Mesenchymal stem cell (in vitro differentiated cells and primary cell): ENCODE measurements around the gene FETUB.

Source experiments
- DNase-seq: peaks from one replicate; pipeline ENCODE4 v3.0.0-alpha.2; 2013
- H2AFZ ChIP-seq: one replicate; pipeline ENCODE4 v1.6.1; 2013; ENCODE audit warnings: low read depth, mild to moderate bottlenecking, control low read depth, inconsistent platforms, low read length, moderate library complexity
- H2AK5ac ChIP-seq: 2 replicates; pipeline ENCODE4 v1.6.1; 2013; ENCODE audit warnings: low read length, moderate library complexity, mild to moderate bottlenecking, inconsistent platforms; ENCODE audit not compliant: severe bottlenecking
- H2BK120ac ChIP-seq: one replicate; pipeline ENCODE4 v1.6.1; 2013; ENCODE audit warnings: low read depth, mild to moderate bottlenecking, inconsistent platforms, low read length, moderate library complexity
- H2BK12ac ChIP-seq, 2 experiments: one replicate each; pipeline ENCODE4 v1.6.1; 2013; ENCODE audit warnings: inconsistent platforms in 2 of 2, low read length in 2 of 2, mild to moderate bottlenecking in 2 of 2, moderate library complexity in 2 of 2, control low read depth in 1 of 2
- H2BK15ac ChIP-seq: one replicate; pipeline ENCODE4 v1.6.1; 2013; ENCODE audit warnings: mild to moderate bottlenecking, low read depth, inconsistent platforms; ENCODE audit not compliant: poor library complexity, severe bottlenecking
- H2BK5ac ChIP-seq: 2 replicates; pipeline ENCODE4 v1.6.1; 2013; ENCODE audit warnings: low read depth, mild to moderate bottlenecking, low read length, control low read depth, inconsistent platforms; ENCODE audit not compliant: poor library complexity, severe bottlenecking
- H3K14ac ChIP-seq, 2 experiments: one replicate each; pipeline ENCODE4 v1.6.1; 2013; ENCODE audit warnings: inconsistent platforms in 2 of 2, low read length in 2 of 2, control low read depth in 1 of 2, mild to moderate bottlenecking in 1 of 2, moderate library complexity in 1 of 2
- H3K18ac ChIP-seq, 2 experiments: one replicate each; pipeline ENCODE4 v1.6.1; 2013; ENCODE audit warnings: inconsistent platforms in 2 of 2, low read length in 2 of 2, control low read depth in 1 of 2, low read depth in 1 of 2, mild to moderate bottlenecking in 1 of 2
- H3K23ac ChIP-seq, 2 experiments: one replicate each; pipeline ENCODE4 v1.6.1; 2013; ENCODE audit warnings: inconsistent platforms in 2 of 2, low read length in 2 of 2, mild to moderate bottlenecking in 2 of 2, moderate library complexity in 2 of 2, control low read depth in 1 of 2
- H3K27ac ChIP-seq: 2 replicates; pipeline ENCODE4 v1.5.1; 2013; ENCODE audit warnings: mild to moderate bottlenecking, moderate library complexity, low read length, control low read depth, inconsistent platforms; ENCODE audit not compliant: poor library complexity, severe bottlenecking
- H3K27me3 ChIP-seq, 2 experiments: 2 replicates each; pipeline versions ENCODE4 v1.6.1 to v1.7.0; 2013; ENCODE audit warnings: low read length in 2 of 2, mild to moderate bottlenecking in 2 of 2, moderate library complexity in 2 of 2, control low read depth in 1 of 2, inconsistent platforms in 1 of 2; ENCODE audit not compliant: control insufficient read depth in 1 of 2, insufficient read depth in 1 of 2
- H3K36me3 ChIP-seq, 2 experiments: 2 replicates each; pipeline versions ENCODE4 v1.6.1 to v1.7.0; 2013; ENCODE audit warnings: low read length in 2 of 2, control low read depth in 1 of 2, inconsistent platforms in 1 of 2, low read depth in 1 of 2, mild to moderate bottlenecking in 1 of 2; ENCODE audit not compliant: insufficient read depth in 2 of 2, control insufficient read depth in 1 of 2
- H3K4ac ChIP-seq, 2 experiments: one replicate each; pipeline ENCODE4 v1.6.1; 2013; ENCODE audit warnings: inconsistent platforms in 2 of 2, low read length in 2 of 2, mild to moderate bottlenecking in 2 of 2, moderate library complexity in 2 of 2, control low read depth in 1 of 2, low read depth in 1 of 2
- H3K4me1 ChIP-seq: 2 replicates; pipeline ENCODE4 v1.6.1; 2013; ENCODE audit warnings: low read depth, low read length, control low read depth; ENCODE audit not compliant: control insufficient read depth, insufficient read depth
- H3K4me2 ChIP-seq: 2 replicates; pipeline ENCODE4 v1.6.1; 2013; ENCODE audit warnings: low read length, mild to moderate bottlenecking, inconsistent platforms; ENCODE audit not compliant: poor library complexity, severe bottlenecking
- H3K4me3 ChIP-seq, 2 experiments: 2 replicates each; pipeline versions ENCODE4 v1.5.1 to v1.7.0; 2013; ENCODE audit warnings: low read length in 2 of 2, mild to moderate bottlenecking in 2 of 2, control low read depth in 1 of 2, low read depth in 1 of 2; ENCODE audit not compliant: insufficient read depth in 1 of 2
- H3K79me1 ChIP-seq: replicated peaks from 2 replicates; pipeline ENCODE4 v1.6.1; 2013; ENCODE audit warnings: mild to moderate bottlenecking, control low read depth, low read length, inconsistent platforms; ENCODE audit not compliant: poor library complexity, severe bottlenecking
- H3K9ac ChIP-seq: 2 replicates; pipeline ENCODE4 v1.7.0; 2013; ENCODE audit warnings: mild to moderate bottlenecking, low read length, moderate library complexity
- H3K9me3 ChIP-seq: 2 replicates; pipeline ENCODE4 v1.7.0; 2013; ENCODE audit warnings: mild to moderate bottlenecking, low read length; ENCODE audit not compliant: control insufficient read depth
- H4K8ac ChIP-seq: one replicate; pipeline ENCODE4 v1.6.1; 2013; ENCODE audit warnings: inconsistent platforms, mild to moderate bottlenecking, low read length, moderate library complexity
- H4K91ac ChIP-seq: one replicate; pipeline ENCODE4 v1.6.1; 2013; ENCODE audit warnings: mild to moderate bottlenecking, low read length, inconsistent platforms
- WGBS: methylation state at CpG from one replicate; pipeline ENCODE4 v1.1.7; 2013; ENCODE audit warnings: mixed read lengths; 5-methylcytosine and 5-hydroxymethylcytosine counted together

The FETUB gene

DNA sequence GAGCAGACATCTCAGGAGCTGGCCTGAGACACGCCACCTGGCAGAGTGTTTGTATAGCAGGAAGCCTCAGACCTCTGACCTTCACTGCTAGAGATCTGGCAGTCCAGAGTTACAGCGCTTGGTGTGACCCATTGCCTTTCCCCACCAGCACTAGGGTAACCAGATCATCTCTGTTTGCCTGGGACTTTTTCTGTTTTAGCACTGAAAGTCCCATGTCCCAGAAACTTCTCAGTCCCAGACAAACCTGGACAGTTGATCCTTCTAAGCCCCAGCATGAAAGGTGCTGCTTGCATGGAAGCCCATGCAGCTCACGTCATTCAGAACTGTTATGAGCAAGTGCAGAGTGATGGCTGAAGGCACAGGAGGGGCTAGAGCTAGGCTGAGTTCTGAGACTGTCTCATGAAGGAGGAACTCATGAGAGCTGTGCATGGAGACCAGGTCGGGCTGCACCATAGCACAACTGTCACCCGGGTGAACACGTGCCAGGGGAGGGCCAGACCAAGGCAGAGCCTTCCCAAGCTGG, 45.5 kb upstream of the FETUB start:
- no peak overlapping the region for H4K8ac ChIP-seq
- H3K9ac ChIP-seq, result no peak overlapping the region
- H3K23ac ChIP-seq, result no peak overlapping the region
- H2AFZ ChIP-seq, result no peak overlapping the region
- 75% methylated on average over 6 of the region's 6 CpGs for WGBS
- no peak overlapping the region for H3K4me3 ChIP-seq
- H3K27me3 ChIP-seq, result no peaks in the 10 kb centered on the region
- H3K27ac ChIP-seq, result no peak overlapping the region
- no peak for DNase-seq
- H2BK5ac ChIP-seq, result no peak overlapping the region
- no peak overlapping the region for H3K4me2 ChIP-seq
- peaks cover 12% of the 10 kb centered on the region for H3K4me1 ChIP-seq
- no peak overlapping the region for H2BK15ac ChIP-seq
- no peak overlapping the region for H3K4ac ChIP-seq
- H3K14ac ChIP-seq, result no peak overlapping the region
- H3K18ac ChIP-seq, result no peak overlapping the region
- no peak overlapping the region for H2BK120ac ChIP-seq
- no peak overlapping the region for H4K91ac ChIP-seq
- no peak overlapping the region for H2BK12ac ChIP-seq
- no peaks in the 10 kb centered on the region for H3K79me1 ChIP-seq
- no peaks in the 10 kb centered on the region for H3K36me3 ChIP-seq
- no peaks in the 10 kb centered on the region for H3K9me3 ChIP-seq
- no peak overlapping the region for H2AK5ac ChIP-seq

GRCh38 chr3:186596568-186597287, 43.5 kb upstream of the FETUB start:
- H2AFZ ChIP-seq, result no peak overlapping the region
- no peak overlapping the region for H3K4ac ChIP-seq
- WGBS, result 63% methylated on average over 10 of the region's 17 CpGs
- no peak overlapping the region for H3K23ac ChIP-seq
- H3K4me3 ChIP-seq, result no peak overlapping the region
- H2BK15ac ChIP-seq, result no peak overlapping the region
- no peak overlapping the region for H2BK120ac ChIP-seq
- no peak overlapping the region for H3K18ac ChIP-seq
- H2AK5ac ChIP-seq, result no peak overlapping the region
- no peak overlapping the region for H3K9ac ChIP-seq
- no peak overlapping the region for H3K27ac ChIP-seq
- H3K4me1 ChIP-seq, result peaks cover 12% of the 10 kb centered on the region
- no peak overlapping the region for H2BK5ac ChIP-seq
- no peak overlapping the region for H2BK12ac ChIP-seq
- no peak overlapping the region for H3K14ac ChIP-seq
- no peaks in the 10 kb centered on the region for H3K36me3 ChIP-seq
- no peaks in the 10 kb centered on the region for H3K79me1 ChIP-seq
- no peak overlapping the region for H4K91ac ChIP-seq
- no peaks in the 10 kb centered on the region for H3K9me3 ChIP-seq
- H4K8ac ChIP-seq, result no peak overlapping the region
- no peak overlapping the region for H3K4me2 ChIP-seq
- peaks cover 0 to 4% of the 10 kb centered on the region in 2 experiments for H3K27me3 ChIP-seq
- DNase-seq, result no peak

DNA sequence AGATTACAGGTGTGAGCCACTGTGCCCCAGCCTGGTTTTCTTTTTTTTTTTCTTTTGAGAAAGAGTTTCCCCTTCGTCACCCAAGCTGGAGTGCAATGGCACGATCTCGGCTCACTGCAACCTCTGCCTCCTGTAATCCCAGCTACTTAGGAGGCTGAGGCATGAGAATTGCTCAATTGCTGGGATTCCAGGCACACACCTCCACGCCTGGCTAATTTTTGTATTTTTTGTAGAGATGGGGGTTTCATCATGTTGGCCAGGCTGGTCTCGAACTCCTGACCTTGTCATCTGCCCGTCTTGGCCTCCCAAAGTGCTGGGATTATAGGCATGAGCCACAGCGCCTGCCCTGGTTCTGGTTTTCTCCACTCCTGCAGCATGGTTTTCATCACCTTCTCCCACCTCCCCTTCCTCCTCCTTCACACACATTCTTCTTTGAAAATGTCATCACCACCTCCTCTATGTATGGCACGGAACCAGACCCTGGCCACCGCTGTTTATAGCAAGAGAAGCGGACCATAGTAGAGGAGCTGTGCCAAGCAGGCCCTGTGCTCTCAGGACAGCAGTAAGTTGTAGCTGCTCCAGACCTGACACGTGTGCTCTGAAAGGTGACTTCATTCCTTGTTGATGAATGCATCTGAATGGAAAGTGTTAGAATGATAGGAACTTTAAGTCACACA, 42.0 kb upstream of the FETUB start:
- H2BK15ac ChIP-seq, result no peak overlapping the region
- H3K4me1 ChIP-seq, result peaks cover 12% of the 10 kb centered on the region
- no peak overlapping the region for H4K8ac ChIP-seq
- H3K18ac ChIP-seq, result no peak overlapping the region
- H3K4ac ChIP-seq, result no peak overlapping the region
- H3K23ac ChIP-seq, result no peak overlapping the region
- no peak overlapping the region for H2AFZ ChIP-seq
- H2AK5ac ChIP-seq, result no peak overlapping the region
- H3K27me3 ChIP-seq, result peaks cover 0 to 9% of the 10 kb centered on the region in 2 experiments
- H3K9ac ChIP-seq, result no peak overlapping the region
- WGBS, result 84% methylated on average over 10 of the region's 11 CpGs
- no peak overlapping the region for H3K4me2 ChIP-seq
- H4K91ac ChIP-seq, result no peak overlapping the region
- no peaks in the 10 kb centered on the region for H3K36me3 ChIP-seq
- H2BK12ac ChIP-seq, result no peak overlapping the region
- no peak overlapping the region for H3K4me3 ChIP-seq
- no peaks in the 10 kb centered on the region for H3K9me3 ChIP-seq
- H2BK5ac ChIP-seq, result no peak overlapping the region
- no peak overlapping the region for H2BK120ac ChIP-seq
- no peaks in the 10 kb centered on the region for H3K79me1 ChIP-seq
- no peak overlapping the region for H3K27ac ChIP-seq
- no peak overlapping the region for H3K14ac ChIP-seq
- no peak for DNase-seq

DNA sequence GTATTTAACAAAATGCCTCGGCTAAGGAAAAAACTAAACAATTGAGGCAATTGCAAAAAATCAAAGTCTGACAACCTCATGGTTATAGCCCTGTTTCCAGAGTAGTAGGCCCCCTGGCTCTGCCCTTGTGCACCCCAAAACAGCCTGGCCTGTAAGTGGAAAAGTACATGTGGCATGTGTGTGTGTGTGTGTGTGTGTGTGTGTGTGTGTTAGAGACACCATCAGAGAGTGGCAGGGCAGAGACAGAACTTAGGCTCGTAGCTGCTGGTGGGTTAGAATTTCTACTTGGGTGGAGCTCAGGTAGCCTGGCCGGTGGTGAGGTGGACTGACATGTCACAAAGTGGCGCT, 41.4 kb upstream of the FETUB start:
- Histone ChIP-seq H2BK5ac (no peak overlapping the region), H2AFZ (no peak overlapping the region), H3K36me3 (no peaks in the 10 kb centered on the region), H3K27me3 (peaks cover 0 to 13% of the 10 kb centered on the region in 2 experiments), H3K27ac (no peak overlapping the region), H4K8ac (no peak overlapping the region), H2BK15ac (no peak overlapping the region), H2BK12ac (no peak overlapping the region), H3K23ac (no peak overlapping the region), H4K91ac (no peak overlapping the region), H3K18ac (no peak overlapping the region), H3K9ac (no peak overlapping the region), H2BK120ac (no peak overlapping the region), H3K4me2 (no peak overlapping the region), H3K4me1 (peaks cover 12% of the 10 kb centered on the region), H3K79me1 (no peaks in the 10 kb centered on the region), H3K14ac (no peak overlapping the region), H3K4me3 (no peak overlapping the region), H3K4ac (no peak overlapping the region), H3K9me3 (no peaks in the 10 kb centered on the region), H2AK5ac (no peak overlapping the region)
- DNase-seq, result no peak
- WGBS, result 96% methylated on average over 3 of the region's 4 CpGs
